SKM-1 (cell line): Measurements from ENCODE around the gene DIO1.

Experiments
- DNase-seq: peaks from one replicate; lab custom pipeline; 2025; ENCODE audit not compliant: unreplicated experiment; lab: John Stamatoyannopoulos, UW

The DIO1 gene

GRCh38 chr1:53892911-53893310 is 1.1 kb upstream of the DIO1 start:
- peak; percentile 38 for DNase-seq

- DNase-seq: no peak
Measured at GRCh38 chr1:53894644-53895043, 657 bp downstream of the DIO1 start.

- no peak for DNase-seq
Measured at GRCh38 chr1:53895421-53895820, 1.4 kb downstream of the DIO1 start.

- DNase-seq: no peak
Measured at GRCh38 chr1:53896635-53897229, 2.7 kb downstream of the DIO1 start.

GRCh38 chr1:53899206-53899628 is 5.2 kb downstream of the DIO1 start:
- DNase-seq: no peak

GRCh38 chr1:53899708-53900107 is 5.7 kb downstream of the DIO1 start:
- DNase-seq: no peak

- no peak for DNase-seq
Measured at GRCh38 chr1:53902235-53903138, 8.5 kb downstream of the DIO1 start.

- no peak for DNase-seq
Measured at GRCh38 chr1:53905509-53905908, 11.5 kb downstream of the DIO1 start.

GRCh38 chr1:53906121-53906520 is 12.1 kb downstream of the DIO1 start:
- DNase-seq: no peak

GRCh38 chr1:53909946-53910345 is 16.0 kb downstream of the DIO1 start:
- DNase-seq: no peak

- no peak for DNase-seq
Measured at GRCh38 chr1:53911442-53911841, 17.5 kb downstream of the DIO1 start.

GRCh38 chr1:53913352-53914033 is 19.5 kb downstream of the DIO1 start:
- DNase-seq: no peak

- DNase-seq: no peak
Measured at GRCh38 chr1:53918343-53918742, 24.4 kb downstream of the DIO1 start.

GRCh38 chr1:53919675-53920066 is 25.7 kb downstream of the DIO1 start:
- no peak for DNase-seq

- DNase-seq: no peak
Measured at GRCh38 chr1:53927376-53927881, 33.4 kb downstream of the DIO1 start.

- DNase-seq: no peak
Measured at GRCh38 chr1:53929246-53929960, 35.4 kb downstream of the DIO1 start.

GRCh38 chr1:53930932-53931331 is 36.9 kb downstream of the DIO1 start:
- DNase-seq: no peak

- no peak for DNase-seq
Measured at GRCh38 chr1:53931523-53931922, 37.5 kb downstream of the DIO1 start.

- no peak for DNase-seq
Measured at GRCh38 chr1:53934170-53934765, 40.3 kb downstream of the DIO1 start.

GRCh38 chr1:53936430-53936829 is 42.4 kb downstream of the DIO1 start:
- no peak for DNase-seq
